H4 (cell line): ENCODE measurements around the gene NTSR1. TPM values are rescaled to one million over a fixed set of nuclear protein-coding genes. Genes with fewer than 3 reads are reported as not detected.

Experiments
- DNase-seq: peaks from one replicate; pipeline ENCODE4 v3.0.0-alpha.2; 2015; ENCODE audit warnings: low spot score
- total RNA-seq: library from RNA; depleted of rRNA; stranded (reverse); fragments of >200 nt; shearing (Covaris generic); gene quantifications from 2 replicates; pipeline ENCODE4 v1.2.3, GENCODE V29; 2014

NTSR1 gene
- total RNA-seq, 1 experiment from 2014 or later: not detected

DNA sequence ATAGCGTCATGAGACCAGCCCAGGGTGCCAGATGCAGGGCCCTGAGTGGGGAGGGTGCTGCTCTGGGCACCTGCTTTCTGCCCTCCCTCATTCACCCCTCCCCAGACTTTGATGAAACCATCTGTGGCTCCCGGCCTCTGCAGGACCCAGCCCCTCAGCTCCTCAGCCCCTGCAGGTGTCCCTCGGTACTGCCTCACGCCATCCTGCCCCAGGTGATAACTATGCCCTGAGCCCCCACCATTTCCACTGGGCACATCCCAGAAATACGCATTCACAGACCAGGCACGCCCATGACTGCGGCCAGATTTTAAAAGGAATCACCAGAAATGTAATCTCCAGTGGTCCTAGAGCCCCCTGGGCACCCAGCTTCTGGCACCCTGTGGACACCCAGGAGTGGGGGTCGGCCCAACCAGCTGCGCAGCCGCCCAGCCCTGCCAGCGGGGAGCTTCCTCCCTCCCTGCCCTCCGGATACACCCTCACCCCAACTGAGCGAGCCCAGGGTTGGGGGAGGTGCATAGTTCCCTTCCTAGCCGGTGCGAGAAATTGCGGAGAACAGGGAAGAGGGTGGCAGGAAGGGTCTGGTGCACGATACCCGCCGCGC, 615 bp upstream of the NTSR1 start:
- DNase-seq: no peak

DNA sequence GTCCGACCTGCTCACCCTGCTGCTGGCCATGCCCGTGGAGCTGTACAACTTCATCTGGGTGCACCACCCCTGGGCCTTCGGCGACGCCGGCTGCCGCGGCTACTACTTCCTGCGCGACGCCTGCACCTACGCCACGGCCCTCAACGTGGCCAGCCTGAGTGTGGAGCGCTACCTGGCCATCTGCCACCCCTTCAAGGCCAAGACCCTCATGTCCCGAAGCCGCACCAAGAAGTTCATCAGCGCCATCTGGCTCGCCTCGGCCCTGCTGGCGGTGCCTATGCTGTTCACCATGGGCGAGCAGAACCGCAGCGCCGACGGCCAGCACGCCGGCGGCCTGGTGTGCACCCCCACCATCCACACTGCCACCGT, 885 bp downstream of the NTSR1 start:
- DNase-seq: no peak

DNA sequence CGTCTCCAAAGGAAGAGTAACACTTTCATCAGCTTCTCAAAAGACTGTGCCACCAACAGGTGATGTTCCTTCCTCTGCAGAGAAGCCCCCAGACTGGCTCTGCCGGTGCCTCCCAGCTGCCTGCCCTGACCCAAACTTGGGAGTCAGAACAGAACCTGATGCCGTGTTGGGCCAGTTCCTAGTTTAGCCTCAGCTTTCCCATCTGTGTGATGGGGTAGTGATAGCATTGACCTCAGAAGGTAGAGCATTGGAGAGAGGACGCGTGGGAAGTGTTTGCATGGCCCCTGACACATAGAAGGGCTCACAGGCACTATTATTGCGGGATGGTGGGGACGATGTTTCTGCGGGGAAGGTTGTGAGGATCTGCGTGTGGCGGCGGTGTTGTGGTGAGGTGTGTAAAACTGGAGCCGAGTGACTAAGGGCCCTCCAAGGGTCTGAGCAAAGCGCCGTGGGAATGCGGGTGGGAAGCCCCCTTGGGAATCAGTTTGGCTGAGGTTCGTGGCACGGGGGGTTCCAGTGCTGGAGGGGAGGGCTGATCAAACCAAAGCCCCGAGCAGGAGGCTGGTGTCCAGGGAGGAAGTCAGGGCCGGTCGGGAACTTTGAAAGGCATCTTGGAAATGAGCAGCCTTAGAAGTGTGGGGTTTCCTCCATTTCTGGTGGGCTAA, 1.7 kb downstream of the NTSR1 start:
- no peak for DNase-seq

DNA sequence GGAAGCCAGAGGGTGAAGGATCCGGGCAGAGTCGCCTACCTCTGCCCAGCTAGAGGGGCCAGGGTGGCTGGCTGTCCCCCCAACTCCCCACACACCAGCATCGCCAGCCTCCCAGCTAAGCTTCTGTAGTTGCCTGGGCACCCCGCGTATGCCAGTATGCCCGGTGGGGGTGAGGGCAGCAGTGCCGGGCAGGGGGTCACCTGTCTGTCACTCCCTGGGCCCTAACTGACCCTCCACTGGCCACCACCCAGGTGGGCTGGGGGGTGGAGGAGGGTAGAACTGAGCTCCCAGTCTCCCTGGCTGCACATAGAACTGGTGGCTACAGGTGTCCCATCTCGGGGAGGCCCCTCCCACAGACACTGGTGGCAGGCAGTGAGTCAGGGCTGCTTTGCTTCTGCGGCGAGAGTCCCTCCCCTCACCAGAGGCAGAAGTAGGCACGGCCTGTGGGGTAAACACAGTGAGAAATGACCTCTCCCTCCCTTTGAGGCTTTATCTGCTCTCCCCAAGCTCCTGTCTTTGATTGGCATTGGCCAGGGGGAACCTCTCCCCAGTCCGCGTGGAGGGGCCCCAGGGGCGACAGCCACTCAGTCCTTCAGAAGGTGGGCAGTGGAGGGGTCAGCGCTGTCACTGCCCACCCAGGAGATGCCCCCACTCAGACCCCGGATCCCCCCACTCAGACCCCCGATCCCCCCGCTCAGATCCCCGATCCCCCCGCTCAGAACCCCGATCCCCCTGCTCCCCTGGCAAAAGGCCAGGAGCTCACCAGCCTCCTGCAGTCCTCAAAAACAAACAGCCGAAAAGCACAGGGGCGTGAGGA, 2.5 kb downstream of the NTSR1 start:
- peak; percentile 53 for DNase-seq

DNA sequence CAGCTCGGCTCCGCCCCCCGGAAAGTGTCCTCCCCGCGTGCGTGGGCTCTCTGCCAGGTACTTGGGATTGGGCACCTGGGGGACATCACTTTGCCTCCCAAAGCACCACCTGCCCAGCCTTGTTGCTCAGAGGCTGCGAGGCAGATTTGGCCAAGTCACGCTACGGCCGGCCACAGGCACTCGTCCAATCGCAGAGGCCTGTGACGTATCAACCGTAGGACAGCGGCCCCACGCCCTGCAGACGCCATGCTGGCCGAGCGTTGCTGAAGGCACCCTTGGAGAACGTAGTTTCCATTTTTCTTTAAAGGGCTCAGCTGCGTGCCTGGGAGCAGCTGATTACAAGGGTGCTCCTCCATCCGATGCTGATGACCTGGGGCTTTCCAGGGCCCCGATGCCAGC, 3.1 kb downstream of the NTSR1 start:
- no peak for DNase-seq

DNA sequence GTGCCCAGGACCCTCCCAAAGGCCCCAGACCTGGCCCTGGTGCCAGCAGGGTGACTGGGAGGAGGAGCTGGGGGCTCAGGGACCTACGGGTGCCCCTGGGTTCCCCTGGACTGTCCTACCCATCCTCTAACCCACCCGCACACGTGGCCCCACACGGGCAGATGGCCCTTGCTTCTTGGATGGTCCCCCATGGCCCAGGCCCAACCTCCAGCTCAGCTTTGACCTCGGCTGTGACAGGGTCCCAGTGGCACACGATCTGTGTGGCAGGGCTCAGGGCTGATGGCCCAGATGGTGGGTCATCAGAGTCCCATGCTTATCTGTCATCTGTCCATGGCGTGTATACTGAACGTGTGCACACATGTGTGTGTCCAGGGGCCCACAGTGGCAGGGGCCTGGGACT, 4.0 kb downstream of the NTSR1 start:
- no peak for DNase-seq

DNA sequence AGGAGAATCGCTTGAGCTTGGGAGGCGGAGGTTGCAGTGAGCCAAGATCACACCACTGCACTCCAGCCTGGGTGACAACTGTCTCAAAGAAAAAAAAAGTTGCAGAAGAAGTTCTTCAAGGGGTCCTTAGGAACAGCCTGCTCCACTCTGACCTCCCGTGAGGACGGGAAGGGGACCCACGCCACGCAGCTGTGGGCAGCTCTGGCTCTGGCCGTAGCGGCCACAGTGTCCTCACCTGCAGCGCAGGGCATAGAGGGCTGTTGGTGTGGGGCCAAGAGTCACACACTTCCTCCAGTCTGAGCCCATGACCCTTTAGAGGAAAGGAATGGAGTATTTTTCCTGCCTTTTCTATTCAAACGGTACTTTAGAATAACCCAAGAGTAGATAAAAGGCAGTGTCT, 5.4 kb downstream of the NTSR1 start:
- no peak for DNase-seq

DNA sequence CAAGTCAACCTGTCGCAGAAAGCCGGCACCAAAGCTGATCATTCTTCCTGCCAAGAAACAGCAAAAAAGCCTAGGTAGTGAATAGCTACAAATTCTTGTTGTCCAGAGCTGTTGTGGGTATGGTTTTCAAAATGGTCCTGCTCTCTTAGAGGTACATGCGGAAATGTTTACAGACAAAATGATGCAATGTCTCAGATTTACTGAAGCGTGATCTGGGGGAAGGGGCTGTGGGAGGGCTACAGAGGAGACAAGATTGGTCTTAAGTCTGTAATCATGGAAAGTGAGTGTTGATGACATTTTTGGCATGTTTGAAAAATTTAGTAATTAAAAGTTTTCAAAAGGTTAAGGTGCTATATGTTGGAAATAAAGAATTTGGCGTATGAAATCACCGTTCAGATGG, 6.2 kb downstream of the NTSR1 start:
- no peak for DNase-seq

DNA sequence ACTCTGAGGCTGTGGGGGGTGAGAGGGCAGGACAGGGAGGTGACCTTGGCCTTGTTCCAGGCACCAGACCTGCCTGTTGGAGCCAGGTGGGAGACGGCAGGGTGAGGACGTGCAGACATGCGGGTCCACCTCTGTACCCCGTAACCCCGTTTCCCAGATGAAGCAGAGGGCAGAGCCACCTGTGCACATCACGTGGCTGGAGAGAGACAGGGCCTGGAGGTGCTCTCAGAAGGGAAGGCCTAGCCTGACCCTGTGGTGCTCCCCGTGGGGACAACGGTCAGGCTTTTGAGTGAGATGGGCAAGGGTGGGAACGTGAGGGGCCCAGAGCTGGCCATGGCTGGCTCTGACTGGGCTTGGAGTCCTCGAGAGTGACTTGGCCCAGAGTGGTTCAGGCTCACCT, 6.6 kb downstream of the NTSR1 start:
- DNase-seq: no peak

DNA sequence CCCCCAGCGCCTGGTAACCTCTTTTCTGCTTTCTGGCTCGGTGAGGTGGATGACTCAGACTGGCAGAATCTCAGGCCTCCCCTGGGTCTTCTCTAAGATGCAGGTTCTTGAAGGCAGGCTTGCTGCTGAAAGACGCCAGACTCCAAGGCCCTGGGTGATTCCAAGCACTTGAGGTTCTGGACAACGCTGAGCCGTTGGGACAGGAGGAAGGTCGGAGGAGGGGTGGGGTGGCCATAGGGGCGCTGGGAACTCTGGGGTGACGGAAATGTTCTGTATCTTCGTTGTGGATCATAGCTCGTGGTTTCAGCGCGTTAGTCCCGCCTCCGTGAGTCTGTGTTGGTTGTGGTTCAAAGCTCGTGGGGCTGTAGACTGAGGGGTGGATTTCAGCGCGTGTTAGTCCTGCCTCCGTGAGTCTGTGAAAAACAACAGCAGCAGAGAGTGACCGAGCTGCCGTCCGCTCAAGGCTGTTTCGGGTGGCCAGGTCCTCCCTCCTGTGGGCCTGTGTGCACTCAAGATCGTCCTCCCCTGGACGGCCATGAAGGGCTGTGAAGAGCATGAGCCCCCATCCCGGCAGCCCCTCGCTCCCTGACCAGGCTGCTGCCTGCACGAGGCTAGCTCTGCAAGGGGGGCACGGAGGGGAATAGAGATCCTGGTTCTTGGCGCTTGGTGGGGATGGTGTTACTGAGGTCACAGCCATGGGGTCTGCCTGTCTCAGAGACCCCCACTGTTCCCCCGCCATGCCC, 7.7 kb downstream of the NTSR1 start:
- DNase-seq: no peak

DNA sequence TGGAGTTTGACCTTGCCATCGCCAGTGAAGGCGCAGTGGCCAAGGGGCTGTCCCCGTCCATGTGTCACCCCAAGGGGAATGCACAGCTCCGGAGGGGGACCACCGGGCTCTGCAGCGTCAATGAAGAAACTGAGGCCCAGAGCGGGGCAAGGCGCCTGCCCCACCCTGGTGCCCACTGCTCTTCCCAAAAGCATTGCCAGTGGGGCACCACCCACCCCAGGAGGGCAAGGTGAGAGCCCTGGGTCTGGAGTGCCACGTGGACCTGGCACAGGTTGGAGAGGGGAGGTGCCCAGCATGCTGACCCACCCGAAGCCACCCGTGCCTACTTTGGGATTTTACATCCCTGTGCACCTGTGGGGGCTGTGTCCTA, 8.3 kb downstream of the NTSR1 start:
- DNase-seq: no peak

DNA sequence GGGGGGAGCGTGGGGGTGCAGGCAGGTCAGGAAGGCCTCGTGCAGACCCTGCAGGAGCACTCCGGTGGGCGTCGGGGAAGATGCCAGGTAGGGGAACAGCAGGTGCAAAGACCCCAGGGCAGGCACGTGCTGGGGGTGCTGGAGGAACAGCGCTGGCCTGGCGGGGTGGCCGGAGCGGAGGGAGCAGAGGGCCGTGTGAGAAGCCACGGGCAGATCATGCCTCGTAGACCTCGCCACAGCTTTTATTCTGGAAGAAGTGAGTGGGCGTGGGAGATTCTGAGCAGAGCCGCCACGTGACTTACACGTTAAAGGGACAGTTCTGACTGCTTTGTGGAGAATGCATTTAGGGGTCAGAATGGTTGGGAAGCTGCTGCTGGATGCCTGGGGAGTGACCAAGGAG, 9.3 kb downstream of the NTSR1 start:
- no peak for DNase-seq

DNA sequence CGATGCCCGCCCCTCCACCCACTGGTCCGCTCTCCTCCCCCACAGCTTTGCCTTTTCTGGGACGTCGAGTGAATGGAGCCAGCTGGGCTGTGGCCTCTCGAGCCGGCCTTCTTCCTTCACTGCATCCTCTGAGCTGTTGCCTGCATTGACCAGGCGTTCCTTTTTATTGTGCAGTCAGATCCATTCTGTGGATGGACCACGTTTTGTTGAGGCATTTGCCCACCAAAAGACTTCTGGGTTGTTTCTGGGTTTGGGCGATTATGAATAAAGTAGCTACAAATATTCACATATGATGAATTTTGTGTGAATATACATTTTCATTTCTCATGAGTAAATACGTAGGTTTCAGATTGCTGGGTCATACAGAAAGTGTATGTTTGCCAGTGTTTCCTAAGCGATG, 9.9 kb downstream of the NTSR1 start:
- DNase-seq: no peak

DNA sequence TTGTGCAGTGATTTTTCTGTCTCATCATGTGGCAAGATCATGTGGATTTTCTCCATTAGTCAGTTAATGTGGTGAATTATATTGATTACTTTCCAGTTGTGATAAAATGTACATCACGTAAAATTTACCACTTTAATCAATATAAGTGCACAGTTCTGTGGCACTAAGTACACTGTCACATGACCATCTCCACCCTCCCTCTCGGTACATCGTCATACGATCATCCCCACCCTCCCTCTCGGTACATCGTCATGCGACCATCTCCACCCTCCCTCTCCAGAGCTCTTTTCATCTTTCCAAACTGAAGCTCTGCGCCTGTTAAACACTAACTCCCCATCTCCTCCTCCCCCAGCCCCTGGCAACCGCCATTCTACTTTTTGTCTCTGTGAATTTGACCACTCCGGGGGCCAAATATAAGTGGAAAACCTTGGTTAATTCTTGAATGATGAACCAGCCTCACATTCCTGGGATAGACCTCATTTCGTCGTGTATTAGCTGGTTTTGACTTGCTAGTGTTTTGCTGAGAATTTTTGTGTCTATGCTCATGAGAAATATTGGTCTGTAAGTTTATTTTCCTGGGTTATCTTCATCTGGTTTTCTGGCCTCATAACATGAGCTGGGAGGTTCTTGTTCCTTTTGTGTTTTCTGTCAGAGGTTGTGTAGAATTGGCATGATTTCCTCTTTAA, 10.8 kb downstream of the NTSR1 start:
- no peak for DNase-seq

DNA sequence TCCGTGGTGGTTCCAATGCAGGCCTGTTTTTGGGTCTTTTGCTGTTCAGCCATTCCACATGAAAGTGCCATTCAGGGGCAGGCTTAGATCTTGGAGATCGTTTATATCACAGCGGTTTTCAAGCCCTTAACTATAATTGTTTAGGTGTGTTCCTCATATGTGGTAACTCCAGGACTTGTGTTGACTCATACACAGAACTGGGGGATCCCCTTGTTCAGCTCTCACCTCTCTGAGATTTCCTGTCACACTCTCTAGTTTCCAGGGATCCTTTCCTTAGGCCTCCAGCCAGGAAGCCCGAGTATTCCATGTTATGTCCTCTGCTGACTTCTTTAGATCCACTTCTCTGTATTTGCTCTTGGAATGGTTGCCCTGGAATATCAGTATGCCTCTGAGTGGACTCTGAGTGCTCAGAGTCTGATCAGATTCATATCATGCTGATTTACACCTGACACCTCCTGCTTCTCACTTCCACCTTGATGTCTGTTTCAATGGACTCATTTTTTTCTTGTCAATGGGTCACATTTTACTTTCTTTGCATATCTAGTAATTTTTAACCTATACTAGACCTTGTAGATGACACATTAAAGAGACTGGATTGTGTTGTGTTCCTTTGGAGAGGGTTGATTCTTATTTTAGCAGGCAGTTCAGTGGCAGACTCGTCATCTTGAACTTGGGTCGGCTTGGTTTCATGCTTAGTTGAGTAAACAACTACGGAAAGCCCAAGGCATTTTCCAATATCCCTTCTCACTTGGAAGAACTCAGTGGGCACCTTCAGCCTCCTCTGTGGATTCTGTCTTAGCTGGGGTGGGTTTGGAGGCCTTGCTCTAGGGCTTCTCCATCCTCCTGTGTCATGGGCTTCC, 13.1 kb downstream of the NTSR1 start:
- DNase-seq: no peak

DNA sequence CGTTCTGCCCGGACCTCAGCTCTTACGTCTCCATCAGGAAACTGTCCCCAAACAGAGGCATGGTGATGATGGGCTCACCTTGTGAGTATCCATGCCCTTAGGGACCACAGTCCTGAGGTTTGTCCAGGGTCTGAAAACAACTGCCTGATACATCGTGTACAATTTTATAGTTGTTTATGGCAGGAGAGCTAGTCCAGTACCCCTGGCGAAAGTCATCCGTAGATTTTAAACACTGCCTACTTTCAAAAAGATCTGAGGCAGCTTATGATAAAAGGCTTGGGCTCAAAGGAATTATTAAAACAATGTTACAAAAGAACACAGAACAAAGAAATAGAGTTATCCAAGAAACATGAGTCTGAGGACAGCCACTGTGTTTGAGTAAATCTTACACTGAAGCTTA, 14.0 kb downstream of the NTSR1 start:
- DNase-seq: no peak

DNA sequence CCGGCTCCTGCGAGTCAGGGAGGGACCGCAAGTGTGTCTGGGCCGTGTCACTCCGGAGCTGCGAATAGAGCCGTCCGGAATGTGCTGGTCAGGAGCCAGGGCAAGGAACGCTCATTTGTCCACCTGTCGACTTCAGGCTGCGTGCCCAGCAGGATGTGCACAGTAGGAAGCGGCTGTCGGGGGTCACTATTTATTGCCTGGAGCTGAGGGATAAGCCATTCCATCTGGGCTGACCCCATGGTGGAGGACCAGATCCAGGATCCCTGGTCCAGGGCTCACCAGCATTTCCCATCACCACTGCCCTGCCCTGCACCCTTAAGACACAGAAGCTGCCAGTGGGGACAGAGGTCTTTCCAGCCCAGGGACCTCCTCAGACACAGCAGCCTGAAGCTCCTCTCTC, 14.7 kb downstream of the NTSR1 start:
- no peak for DNase-seq

DNA sequence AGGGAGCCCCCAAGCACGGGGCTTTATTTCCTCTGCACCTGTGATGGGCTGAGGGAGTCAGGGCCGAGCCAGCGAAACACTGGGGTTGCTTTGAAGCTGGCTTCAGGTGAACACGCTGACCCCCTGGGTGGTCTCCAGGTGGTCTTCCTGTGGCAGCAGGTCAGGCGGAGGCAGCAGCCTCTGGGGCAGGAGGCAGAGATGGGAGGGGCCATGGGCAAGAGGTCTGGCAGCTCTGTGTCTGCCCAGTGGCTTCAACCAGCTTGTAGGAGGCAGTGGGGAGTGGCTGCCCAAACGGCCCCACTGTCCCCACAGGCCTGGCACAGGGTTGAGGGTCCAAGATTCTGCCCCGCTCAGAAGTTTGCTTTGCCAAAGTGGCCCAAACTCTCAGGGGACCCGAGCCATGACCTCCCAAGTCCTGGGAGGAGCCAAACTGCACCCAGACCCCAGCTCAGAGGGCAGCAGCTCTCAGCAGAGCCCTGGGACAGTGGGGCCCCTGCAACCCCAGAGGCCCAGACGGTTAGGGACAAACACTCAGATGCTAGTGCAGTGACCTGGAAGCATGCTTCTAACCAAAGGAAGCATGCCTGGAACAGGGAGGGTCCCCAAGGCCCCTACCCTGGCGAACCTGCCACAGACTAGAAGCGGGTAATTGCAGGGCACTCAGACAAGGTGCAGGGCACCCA, 15.3 kb downstream of the NTSR1 start:
- DNase-seq: no peak

DNA sequence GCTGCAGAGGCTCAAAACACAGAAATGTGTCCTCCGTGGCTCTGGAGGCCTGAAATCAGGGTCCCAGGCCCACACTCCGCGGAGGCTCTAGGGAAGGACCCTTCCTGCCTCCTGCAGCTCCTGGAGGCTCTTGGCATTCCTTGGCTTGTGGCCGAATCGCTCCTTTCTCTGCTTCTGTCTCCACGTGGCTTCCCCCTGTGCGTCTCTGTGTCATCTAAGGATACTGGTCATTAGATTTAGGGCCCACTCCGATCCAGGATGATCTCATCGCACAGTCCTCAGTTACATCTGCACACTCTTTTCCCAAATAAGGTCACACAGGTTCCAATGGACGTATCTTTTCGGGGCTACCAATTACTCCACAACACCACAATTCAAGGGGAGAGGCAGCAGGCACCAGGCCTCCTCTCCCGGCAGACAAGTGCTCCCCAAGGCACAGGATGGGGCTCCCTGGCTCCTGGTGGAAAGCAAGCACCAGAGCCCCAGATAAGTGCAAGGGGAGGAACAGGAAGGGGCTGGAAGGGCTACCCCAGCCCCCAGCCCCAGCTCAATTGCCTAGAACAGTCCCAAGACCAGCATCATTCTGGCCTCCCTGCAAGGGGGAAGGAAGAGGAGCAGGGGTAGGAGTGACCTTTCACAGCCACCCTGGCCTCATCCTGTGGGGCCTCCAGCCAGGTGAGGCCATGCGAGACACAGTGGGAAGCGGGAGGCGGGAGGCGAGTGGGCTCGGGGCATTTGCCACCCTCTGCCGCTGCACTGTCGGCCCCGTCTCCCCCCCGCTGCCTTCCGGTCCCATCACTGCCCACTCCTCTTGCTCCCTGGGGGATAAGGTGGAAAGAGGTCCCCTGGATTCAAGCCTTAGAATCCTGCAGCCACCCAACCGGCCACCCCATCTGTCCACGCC, 16.3 kb downstream of the NTSR1 start:
- no peak for DNase-seq
